Muscle of leg (tissue), 11 donors: Measurements from ENCODE around the gene ALX4. TPM values are rescaled to one million over a fixed set of nuclear protein-coding genes. Genes with fewer than 3 reads are reported as not detected.
A peak's percentile ranks its signal among the peaks of the same experiment; 100 is the strongest.

ENCODE experiments used
- DNase-seq: peaks from one replicate; pipeline ENCODE4 v3.0.0; 2013
- H3K27ac ChIP-seq: one replicate; pipeline ENCODE4 v1.5.1; 2013; ENCODE audit warnings: mild to moderate bottlenecking, low read length, control low read depth
- H3K27me3 ChIP-seq: one replicate; pipeline ENCODE4 v1.6.1; 2013; ENCODE audit warnings: low read length; ENCODE audit not compliant: control insufficient read depth, insufficient read depth
- H3K36me3 ChIP-seq: one replicate; pipeline ENCODE4 v1.6.1; 2013; ENCODE audit warnings: low read length; ENCODE audit not compliant: control insufficient read depth, insufficient read depth
- H3K4me1 ChIP-seq: one replicate; pipeline ENCODE4 v1.6.1; 2013; ENCODE audit warnings: low read length; ENCODE audit not compliant: control insufficient read depth, insufficient read depth
- H3K4me3 ChIP-seq: one replicate; pipeline ENCODE4 v1.5.1; 2013; ENCODE audit warnings: low read length, control low read depth
- H3K9me3 ChIP-seq: replicated peaks from 2 replicates; pipeline ENCODE4 v1.6.1; 2013; ENCODE audit warnings: low read depth, low read length; ENCODE audit not compliant: control insufficient read depth
- WGBS: methylation state at CpG from one replicate; pipeline ENCODE4 v1.1.5; 2013; ENCODE audit warnings: missing lambda C conversion rate; ENCODE audit not compliant: insufficient coverage; 5-methylcytosine and 5-hydroxymethylcytosine counted together
- polyA plus RNA-seq, 8 donors: library from polyadenylated mRNA; unstranded; fragments of 120-200 nt; gene quantifications; one replicate each; pipeline versions ENCODE4 v1.2.1 to v1.2.3, GENCODE V29; 2013; ENCODE audit warnings: inconsistent platforms in 1 of 8, low replicate concordance in 1 of 8; ENCODE audit not compliant: insufficient read length in 8 of 8, insufficient read depth in 1 of 8
- total RNA-seq: library from RNA; stranded (reverse); fragments of 120-200 nt; gene quantifications from one replicate; pipeline ENCODE4 v1.2.4, GENCODE V29; 2013

ALX4 gene
- total and polyA plus RNA-seq, 9 donors = 0.96 to 6.7 (median 3.7) TPM

GRCh38 chr11:44348114-44348513 lies 38.2 kb upstream of the ALX4 start:
- H3K9me3 ChIP-seq = no peaks in the 10 kb centered on the region
- peaks cover 25% of the 10 kb centered on the region for H3K27me3 ChIP-seq
- H3K4me3 ChIP-seq = no peak overlapping the region
- no peaks in the 10 kb centered on the region for H3K36me3 ChIP-seq
- no peak for DNase-seq
- no peaks in the 10 kb centered on the region for H3K4me1 ChIP-seq
- 100% methylated on average over 1 of the region's 2 CpGs for WGBS
- H3K27ac ChIP-seq = no peak overlapping the region

GRCh38 chr11:44347538-44347937 lies 37.6 kb upstream of the ALX4 start:
- Histone ChIP-seq H3K27me3 (peaks cover 25% of the 10 kb centered on the region), H3K4me3 (no peak overlapping the region), H3K36me3 (no peaks in the 10 kb centered on the region), H3K9me3 (no peaks in the 10 kb centered on the region), H3K27ac (no peak overlapping the region), H3K4me1 (no peaks in the 10 kb centered on the region)
- DNase-seq = no peak
- WGBS = 81% methylated on average over 4 of the region's 5 CpGs

- Histone ChIP-seq H3K27me3 (peaks cover 25% of the 10 kb centered on the region), H3K27ac (no peak overlapping the region)
- WGBS = 77% methylated on average over 6 of the region's 6 CpGs
These were observed 37.0 kb upstream of the ALX4 start for GRCh38 chr11:44346983-44347382.

GRCh38 chr11:44345781-44346180 lies 35.8 kb upstream of the ALX4 start:
- H3K9me3 ChIP-seq = no peaks in the 10 kb centered on the region
- H3K36me3 ChIP-seq = no peaks in the 10 kb centered on the region
- H3K27ac ChIP-seq = no peak overlapping the region
- no peaks in the 10 kb centered on the region for H3K4me1 ChIP-seq
- peaks cover 26% of the 10 kb centered on the region for H3K27me3 ChIP-seq
- no peak for DNase-seq
- no peak overlapping the region for H3K4me3 ChIP-seq
- 91% methylated on average over 3 of the region's 3 CpGs for WGBS

More at GRCh38 chr11:44346983-44347382, 37.0 kb upstream of the ALX4 start:
- Histone ChIP-seq H3K4me3 (no peak overlapping the region), H3K36me3 (no peaks in the 10 kb centered on the region), H3K9me3 (no peaks in the 10 kb centered on the region), H3K4me1 (no peaks in the 10 kb centered on the region)
- no peak for DNase-seq

- no peaks in the 10 kb centered on the region for H3K36me3 ChIP-seq
- no peaks in the 10 kb centered on the region for H3K4me1 ChIP-seq
- H3K9me3 ChIP-seq = no peaks in the 10 kb centered on the region
- no peak overlapping the region for H3K4me3 ChIP-seq
- WGBS = 51% methylated on average over 5 of the region's 5 CpGs
- H3K27ac ChIP-seq = no peak overlapping the region
- peaks cover 33% of the 10 kb centered on the region for H3K27me3 ChIP-seq
- peak; percentile 39 for DNase-seq
These were observed 35.0 kb upstream of the ALX4 start for GRCh38 chr11:44344921-44345320.

- H3K4me3 ChIP-seq = no peak overlapping the region
- H3K27ac ChIP-seq = no peak overlapping the region
- H3K4me1 ChIP-seq = no peaks in the 10 kb centered on the region
- H3K9me3 ChIP-seq = no peaks in the 10 kb centered on the region
- no peaks in the 10 kb centered on the region for H3K36me3 ChIP-seq
- WGBS = 81% methylated on average over 6 of the region's 7 CpGs
- peaks cover 36% of the 10 kb centered on the region for H3K27me3 ChIP-seq
- DNase-seq = no peak
These were observed 34.5 kb upstream of the ALX4 start for GRCh38 chr11:44344423-44344820.

- Histone ChIP-seq H3K4me3 (no peak overlapping the region), H3K36me3 (no peaks in the 10 kb centered on the region), H3K9me3 (no peaks in the 10 kb centered on the region), H3K4me1 (no peaks in the 10 kb centered on the region), H3K27me3 (peaks cover 38% of the 10 kb centered on the region), H3K27ac (no peak overlapping the region)
- 90% methylated on average over 2 of the region's 5 CpGs for WGBS
- no peak for DNase-seq
These were observed 34.0 kb upstream of the ALX4 start for GRCh38 chr11:44343778-44344422.

GRCh38 chr11:44342616-44343015 lies 32.7 kb upstream of the ALX4 start:
- Histone ChIP-seq H3K9me3 (no peaks in the 10 kb centered on the region), H3K27ac (no peak overlapping the region), H3K36me3 (no peaks in the 10 kb centered on the region), H3K4me3 (no peak overlapping the region), H3K27me3 (peaks cover 46% of the 10 kb centered on the region), H3K4me1 (no peaks in the 10 kb centered on the region)
- DNase-seq = no peak
- WGBS = 50% methylated on average over 1 of the region's 4 CpGs

- Histone ChIP-seq H3K27ac (no peak overlapping the region), H3K9me3 (no peaks in the 10 kb centered on the region), H3K4me3 (no peak overlapping the region), H3K36me3 (no peaks in the 10 kb centered on the region), H3K4me1 (no peaks in the 10 kb centered on the region), H3K27me3 (peaks cover 43% of the 10 kb centered on the region)
- DNase-seq = no peak
- WGBS = 97% methylated on average over 4 of the region's 5 CpGs
These were observed 30.7 kb upstream of the ALX4 start for GRCh38 chr11:44340656-44341055.

GRCh38 chr11:44339530-44339883 lies 29.6 kb upstream of the ALX4 start:
- H3K4me3 ChIP-seq = no peak overlapping the region
- H3K36me3 ChIP-seq = no peaks in the 10 kb centered on the region
- H3K4me1 ChIP-seq = peaks cover 3% of the 10 kb centered on the region
- no peak for DNase-seq
- H3K27ac ChIP-seq = no peak overlapping the region
- H3K9me3 ChIP-seq = no peaks in the 10 kb centered on the region
- peaks cover 42% of the 10 kb centered on the region for H3K27me3 ChIP-seq
- WGBS = 78% methylated on average over 4 of the region's 4 CpGs
